ENCODE measurements around the gene THEM5.

Gene THEM5

GRCh38 chr1:151831256-151831591 lies 22.3 kb downstream of the THEM5 start:
- peaks cover 10 to 14% of the 10 kb centered on the region in 2 experiments for H3K4me1 ChIP-seq (ENCODE audit: control insufficient read depth in 1 of 2, insufficient read depth in 1 of 2, low read depth in 1 of 2, low read length in 1 of 2)
- H3K4me3 ChIP-seq (ENCODE audit: low read depth in 1 of 2, low read length in 1 of 2): no peak overlapping the region
- H3K9me3 ChIP-seq: no peaks in the 10 kb centered on the region
- peaks cover 34% of the 10 kb centered on the region for H3K27me3 ChIP-seq
- no peaks in the 10 kb centered on the region for H3K36me3 ChIP-seq
- no peak for TF ChIP-seq CTCF (IDR thresholded peaks at IDR 0.05)
- no peak overlapping the region for H3K27ac ChIP-seq

- Histone ChIP-seq H3K4me1 (ENCODE audit: control insufficient read depth in 1 of 2, insufficient read depth in 1 of 2, low read depth in 1 of 2, low read length in 1 of 2) (peaks cover 10 to 14% of the 10 kb centered on the region in 2 experiments), H3K36me3 (no peaks in the 10 kb centered on the region), H3K9me3 (no peaks in the 10 kb centered on the region), H3K4me3 (ENCODE audit: low read depth in 1 of 2, low read length in 1 of 2) (no peak overlapping the region), H3K27ac (no peak overlapping the region), H3K27me3 (peaks cover 22% of the 10 kb centered on the region)
- TF ChIP-seq CTCF (IDR thresholded peaks at IDR 0.05): no peak
Measured at GRCh38 chr1:151830055-151830454, 23.5 kb downstream of the THEM5 start.

- H3K4me3 ChIP-seq (ENCODE audit: low read depth in 1 of 2, low read length in 1 of 2): no peak overlapping the region
- H3K4me1 ChIP-seq (ENCODE audit: control insufficient read depth in 1 of 2, insufficient read depth in 1 of 2, low read depth in 1 of 2, low read length in 1 of 2): peaks cover 10 to 14% of the 10 kb centered on the region in 2 experiments
- TF ChIP-seq CTCF (IDR thresholded peaks at IDR 0.05): no peak
- peaks cover 16% of the 10 kb centered on the region for H3K27me3 ChIP-seq
- H3K36me3 ChIP-seq: no peaks in the 10 kb centered on the region
- H3K27ac ChIP-seq: no peak overlapping the region
- no peaks in the 10 kb centered on the region for H3K9me3 ChIP-seq
Measured at GRCh38 chr1:151829352-151830046, 24.0 kb downstream of the THEM5 start.

GRCh38 chr1:151828921-151829320 lies 24.6 kb downstream of the THEM5 start:
- Histone ChIP-seq H3K4me1 (ENCODE audit: control insufficient read depth in 1 of 2, insufficient read depth in 1 of 2, low read depth in 1 of 2, low read length in 1 of 2) (peaks cover 10 to 14% of the 10 kb centered on the region in 2 experiments), H3K36me3 (no peaks in the 10 kb centered on the region), H3K9me3 (no peaks in the 10 kb centered on the region), H3K27me3 (peaks cover 12% of the 10 kb centered on the region), H3K4me3 (ENCODE audit: low read depth in 1 of 2, low read length in 1 of 2) (no peak overlapping the region), H3K27ac (no peak overlapping the region)
- TF ChIP-seq CTCF (IDR thresholded peaks at IDR 0.05): no peak

GRCh38 chr1:151827853-151828252 lies 25.7 kb downstream of the THEM5 start:
- Histone ChIP-seq H3K36me3 (no peaks in the 10 kb centered on the region), H3K27me3 (peaks cover 4% of the 10 kb centered on the region), H3K9me3 (no peaks in the 10 kb centered on the region), H3K4me3 (ENCODE audit: low read depth in 1 of 2, low read length in 1 of 2) (no peak overlapping the region), H3K27ac (no peak overlapping the region), H3K4me1 (ENCODE audit: control insufficient read depth in 1 of 2, insufficient read depth in 1 of 2, low read depth in 1 of 2, low read length in 1 of 2) (peaks cover 10 to 14% of the 10 kb centered on the region in 2 experiments)
- TF ChIP-seq CTCF (IDR thresholded peaks at IDR 0.05): no peak

All from neutrophil (primary cell).